Skeletal muscle satellite cell (primary cell): ENCODE results near the gene KIF18B. TPM values are rescaled to one million over a fixed set of nuclear protein-coding genes. Genes with fewer than 3 reads are reported as not detected.

Experiments
- H3K27me3 ChIP-seq: 2 replicates; pipeline ENCODE4 v1.7.0; 2013; ENCODE audit warnings: low read length; ENCODE audit not compliant: control insufficient read depth, insufficient read depth
- H3K36me3 ChIP-seq: 2 replicates; pipeline ENCODE4 v1.7.0; 2013; ENCODE audit warnings: mild to moderate bottlenecking, control low read depth, low read length; ENCODE audit not compliant: insufficient read depth
- H3K4me1 ChIP-seq: 2 replicates; pipeline ENCODE4 v1.7.0; 2013; ENCODE audit warnings: low read length; ENCODE audit not compliant: control insufficient read depth, insufficient read depth
- H3K4me2 ChIP-seq: 2 replicates; pipeline ENCODE4 v1.7.0; 2013; ENCODE audit warnings: mild to moderate bottlenecking, low read length
- H3K4me3 ChIP-seq: 2 replicates; pipeline ENCODE4 v1.7.0; 2013; ENCODE audit warnings: low read length
- H3K9ac ChIP-seq: 2 replicates; pipeline ENCODE4 v1.7.0; 2013; ENCODE audit warnings: mild to moderate bottlenecking, low read depth, low read length, moderate library complexity
- H3K9me3 ChIP-seq: replicated peaks from 2 replicates; pipeline ENCODE4 v1.7.0; 2013; ENCODE audit warnings: mild to moderate bottlenecking, control low read depth, low read length
- total RNA-seq: library from RNA; depleted of rRNA; stranded (reverse); fragments of >200 nt; gene quantifications from 2 replicates; pipeline ENCODE4 v1.2.3, GENCODE V29; 2012; rRNA removed

The KIF18B gene
- total RNA-seq, result 4.4 and 4.6 TPM in 2 replicates

DNA sequence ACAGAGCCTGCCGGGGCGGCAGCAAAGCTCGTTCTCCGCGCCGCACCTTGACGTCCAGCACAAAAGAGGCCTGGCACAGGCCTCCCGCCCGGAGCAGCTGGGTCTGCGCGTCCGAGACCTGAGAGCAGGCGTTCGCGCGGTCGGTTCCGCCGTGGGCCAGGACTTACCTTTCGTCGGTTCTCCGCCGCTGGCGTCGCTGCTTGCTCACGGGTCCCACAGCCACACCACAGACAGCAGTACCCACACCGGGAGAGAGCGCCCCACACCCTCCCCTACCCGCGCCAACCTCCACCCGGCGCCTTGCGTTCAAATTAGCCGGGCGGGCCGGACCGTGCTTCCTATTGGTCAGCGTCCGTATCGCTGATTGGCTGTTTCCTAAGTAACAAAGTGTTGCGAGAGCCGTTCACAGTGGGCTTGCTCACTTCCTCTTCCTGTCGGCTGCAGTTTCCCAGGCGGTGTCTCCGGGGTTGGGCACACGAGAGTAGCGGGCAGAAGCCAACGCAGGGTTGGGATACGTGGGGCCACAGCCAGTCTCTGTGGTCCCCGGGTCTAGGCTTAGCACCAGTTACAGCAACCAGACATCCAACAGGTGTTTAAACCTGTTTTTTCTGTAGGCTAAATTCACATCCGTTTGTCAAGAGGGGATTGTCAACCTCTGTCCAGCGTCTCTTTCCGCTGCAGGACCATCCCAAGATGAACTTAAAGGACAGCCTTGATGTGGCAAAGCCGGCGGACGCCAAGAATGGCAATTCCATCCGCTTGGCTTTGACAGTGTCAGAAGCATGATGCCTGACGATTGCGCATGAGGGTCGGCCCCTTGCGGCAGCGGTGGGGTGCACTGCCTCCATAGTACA lies at the start of gene KIF18B:
Gene KIF18B, minus strand, starts transcription at position 313 of the 854 bp plus-strand sequence. CDS start 11,429 bp downstream, outside the sequence.
- Histone ChIP-seq H3K9ac (peak within 1 kb of the TSS; percentile 76), H3K36me3 (no peaks in the 10 kb centered on the region), H3K27me3 (no peaks in the 10 kb centered on the region), H3K9me3 (no peaks in the 10 kb centered on the region), H3K4me2 (peak within 1 kb of the TSS; percentile 91), H3K4me3 (peak within 1 kb of the TSS; percentile 83), H3K4me1 (peaks cover 6% of the 10 kb centered on the region)

- H3K4me2 ChIP-seq, result no peak overlapping the region
- H3K4me1 ChIP-seq, result no peaks in the 10 kb centered on the region
- H3K9me3 ChIP-seq, result no peaks in the 10 kb centered on the region
- no peaks in the 10 kb centered on the region for H3K36me3 ChIP-seq
- no peak overlapping the region for H3K9ac ChIP-seq
- H3K4me3 ChIP-seq, result no peak overlapping the region
- H3K27me3 ChIP-seq, result peaks cover 19% of the 10 kb centered on the region
Observed at GRCh38 chr17:44996304-44996703, 48.7 kb upstream of the KIF18B start.

DNA sequence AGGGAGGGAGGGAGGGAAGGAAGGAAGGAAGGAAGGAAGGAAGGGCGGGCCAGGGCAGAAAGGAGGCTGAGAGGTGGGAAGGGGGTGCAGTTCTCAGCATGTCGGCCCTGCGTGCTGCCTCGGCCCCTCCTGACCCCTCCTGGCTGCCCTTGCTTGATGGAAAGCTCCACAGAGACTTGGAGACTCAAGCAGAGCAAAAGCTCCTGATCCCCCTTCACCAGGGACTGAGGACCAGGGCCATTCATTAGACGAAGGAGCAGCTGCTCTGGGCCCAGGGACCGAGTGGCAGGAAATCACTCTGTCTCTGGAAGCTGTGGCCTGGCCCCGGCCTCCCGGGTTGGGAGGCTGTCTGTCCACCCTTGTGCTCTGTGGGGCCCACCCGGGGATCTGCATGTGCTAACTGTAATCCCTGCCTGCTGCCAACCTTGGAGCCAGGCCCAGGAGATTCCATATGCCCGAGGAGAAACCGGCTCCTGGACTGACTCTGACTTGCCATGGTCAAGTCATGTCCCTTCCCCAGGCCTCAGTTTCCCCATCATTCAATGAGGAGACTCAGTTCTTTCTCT lies 47.9 kb upstream of the KIF18B start:
- Histone ChIP-seq H3K4me2 (no peak overlapping the region), H3K27me3 (peaks cover 19% of the 10 kb centered on the region), H3K36me3 (no peaks in the 10 kb centered on the region), H3K4me1 (no peaks in the 10 kb centered on the region), H3K4me3 (no peak overlapping the region), H3K9ac (no peak overlapping the region), H3K9me3 (no peaks in the 10 kb centered on the region)

DNA sequence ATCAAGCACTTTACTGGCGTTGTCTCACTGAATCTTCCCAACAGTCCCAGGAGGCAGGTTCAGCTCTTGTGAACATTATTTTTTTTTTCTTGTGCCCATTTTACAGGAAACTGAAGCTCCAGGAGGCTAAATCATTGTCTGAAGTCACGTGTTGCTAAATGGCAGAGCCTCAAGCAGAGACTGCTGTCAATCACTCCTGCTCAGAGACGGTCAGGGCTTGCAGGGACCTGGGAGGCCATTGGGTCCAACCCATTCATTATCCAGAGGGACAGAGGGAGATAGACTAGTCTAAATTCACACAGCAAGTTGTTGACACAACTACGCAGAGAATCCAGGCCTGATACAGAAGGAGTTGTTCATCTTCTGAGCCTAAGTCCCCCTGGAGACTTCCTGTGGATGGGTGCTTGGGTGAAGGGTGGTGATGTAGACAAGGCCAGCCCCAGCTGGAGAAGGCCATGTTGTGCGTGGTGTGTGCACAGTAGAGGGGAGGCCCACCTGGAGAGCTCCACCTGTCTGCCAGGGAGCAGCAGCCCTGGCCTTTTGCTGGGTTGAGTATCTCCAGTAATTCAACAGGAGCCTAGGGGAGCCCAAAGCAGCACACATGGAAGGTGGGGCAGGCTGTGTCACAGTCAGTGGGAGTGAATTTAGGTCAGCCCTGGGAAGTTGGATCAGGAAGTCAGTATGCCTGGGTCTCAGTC lies 44.8 kb upstream of the KIF18B start:
- Histone ChIP-seq H3K27me3 (peaks cover 25% of the 10 kb centered on the region), H3K36me3 (no peaks in the 10 kb centered on the region), H3K9ac (no peak overlapping the region), H3K4me1 (no peaks in the 10 kb centered on the region), H3K4me3 (no peak overlapping the region), H3K9me3 (no peaks in the 10 kb centered on the region), H3K4me2 (no peak overlapping the region)

- Histone ChIP-seq H3K4me3 (no peak overlapping the region), H3K4me2 (no peak overlapping the region), H3K4me1 (no peaks in the 10 kb centered on the region), H3K9ac (no peak overlapping the region), H3K27me3 (peaks cover 24% of the 10 kb centered on the region), H3K36me3 (no peaks in the 10 kb centered on the region), H3K9me3 (no peaks in the 10 kb centered on the region)
Observed at GRCh38 chr17:44990994-44991393, 43.4 kb upstream of the KIF18B start.

DNA sequence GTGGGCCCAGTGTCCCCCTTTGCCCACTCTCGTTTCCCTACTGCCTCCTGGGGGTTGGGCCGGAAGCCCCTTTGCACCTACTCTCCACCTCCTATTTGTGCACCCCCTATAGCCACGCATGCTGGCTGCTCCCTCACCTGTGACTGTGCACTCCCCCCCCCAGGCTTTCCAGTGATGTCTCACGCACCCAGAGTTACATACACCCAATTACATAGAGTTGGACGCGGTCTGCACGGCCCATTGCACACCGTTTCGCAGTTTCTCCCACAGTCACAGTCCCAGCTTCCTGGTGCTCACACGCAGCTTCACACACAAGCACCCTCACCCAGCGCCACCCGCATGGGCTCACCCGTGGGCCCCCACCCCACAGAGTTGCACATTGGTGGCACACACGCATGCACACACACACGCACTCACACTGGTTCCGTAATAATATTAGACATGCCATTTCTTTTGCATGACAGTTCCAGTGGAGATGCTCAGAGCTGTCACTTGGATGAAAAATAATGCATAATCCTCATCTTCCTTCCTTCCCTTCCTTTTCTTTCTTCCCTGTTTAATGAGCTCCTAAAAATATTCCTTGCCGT lies 42.1 kb upstream of the KIF18B start:
- H3K4me3 ChIP-seq, result no peak overlapping the region
- no peak overlapping the region for H3K4me2 ChIP-seq
- H3K36me3 ChIP-seq, result no peaks in the 10 kb centered on the region
- peaks cover 28% of the 10 kb centered on the region for H3K27me3 ChIP-seq
- H3K9ac ChIP-seq, result no peak overlapping the region
- H3K4me1 ChIP-seq, result no peaks in the 10 kb centered on the region
- H3K9me3 ChIP-seq, result no peaks in the 10 kb centered on the region

DNA sequence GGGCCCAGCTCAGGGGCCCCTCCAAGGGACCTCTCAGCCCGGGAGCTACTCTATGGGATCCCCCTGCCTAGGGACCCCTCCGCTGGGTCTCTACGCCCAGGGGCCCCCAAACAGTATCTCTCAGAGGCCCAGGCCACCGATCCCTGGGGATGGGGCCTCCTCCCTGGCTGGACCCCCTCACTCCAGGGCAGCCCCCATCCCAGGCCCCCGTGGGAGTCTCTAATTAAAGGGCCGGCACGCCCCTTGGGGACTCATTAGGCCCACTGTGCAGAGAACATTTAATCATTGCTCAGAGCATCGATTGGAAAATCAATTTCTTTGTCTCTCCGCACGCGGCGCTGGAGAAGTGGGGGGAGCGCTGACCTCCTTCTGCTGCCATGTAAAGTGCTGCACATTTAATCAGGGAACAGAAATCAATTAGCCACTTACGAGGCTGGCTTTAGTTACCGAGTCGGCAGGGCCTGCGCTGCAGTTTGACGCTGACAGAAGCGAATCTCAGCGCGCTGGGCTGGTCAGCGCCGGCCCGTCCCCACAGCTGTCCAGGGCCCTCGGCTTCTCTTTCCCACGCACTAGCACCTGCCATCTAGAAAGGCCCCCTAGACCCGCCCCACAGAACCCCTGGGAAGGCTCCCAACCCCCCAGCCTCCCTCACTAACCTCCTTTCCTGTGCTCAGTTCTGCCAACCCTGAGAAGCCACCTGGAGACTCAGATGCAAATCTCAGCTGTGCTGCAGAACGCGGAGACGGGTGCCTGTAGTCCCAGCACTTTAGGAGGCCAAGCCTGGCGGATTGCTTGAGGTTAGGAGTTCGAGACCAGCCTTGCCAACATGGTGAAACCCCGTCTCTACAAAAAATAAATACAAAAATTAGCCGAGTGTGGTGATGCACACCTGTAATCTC lies 40.7 kb upstream of the KIF18B start:
- Histone ChIP-seq H3K9ac (no peak overlapping the region), H3K4me1 (no peaks in the 10 kb centered on the region), H3K4me2 (no peak overlapping the region), H3K36me3 (no peaks in the 10 kb centered on the region), H3K4me3 (no peak overlapping the region), H3K27me3 (peaks cover 25% of the 10 kb centered on the region), H3K9me3 (no peaks in the 10 kb centered on the region)

DNA sequence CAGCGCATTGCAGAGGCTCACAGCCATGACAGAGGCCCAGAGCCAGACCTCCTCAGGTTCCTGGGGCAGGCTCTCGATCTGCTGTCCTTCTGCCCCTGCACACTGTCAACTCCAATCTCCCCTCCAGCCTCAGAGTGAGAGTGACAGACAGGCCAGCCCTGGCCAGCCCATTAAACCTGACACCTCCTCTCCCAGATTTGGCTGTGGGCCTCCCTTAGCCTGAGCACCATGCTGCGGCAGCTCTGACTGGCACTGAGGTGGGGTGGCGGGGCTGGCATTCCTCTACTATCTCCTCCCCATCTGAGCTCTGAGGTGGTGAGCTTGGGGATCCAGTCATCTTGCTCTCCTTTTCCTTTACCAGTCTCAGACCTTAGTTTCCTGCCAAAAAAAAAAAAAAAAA lies 36.0 kb upstream of the KIF18B start:
- Histone ChIP-seq H3K9me3 (no peaks in the 10 kb centered on the region), H3K4me2 (no peak overlapping the region), H3K36me3 (no peaks in the 10 kb centered on the region), H3K9ac (no peak overlapping the region), H3K4me3 (no peak overlapping the region), H3K4me1 (peaks cover 17% of the 10 kb centered on the region), H3K27me3 (peaks cover 22% of the 10 kb centered on the region)

DNA sequence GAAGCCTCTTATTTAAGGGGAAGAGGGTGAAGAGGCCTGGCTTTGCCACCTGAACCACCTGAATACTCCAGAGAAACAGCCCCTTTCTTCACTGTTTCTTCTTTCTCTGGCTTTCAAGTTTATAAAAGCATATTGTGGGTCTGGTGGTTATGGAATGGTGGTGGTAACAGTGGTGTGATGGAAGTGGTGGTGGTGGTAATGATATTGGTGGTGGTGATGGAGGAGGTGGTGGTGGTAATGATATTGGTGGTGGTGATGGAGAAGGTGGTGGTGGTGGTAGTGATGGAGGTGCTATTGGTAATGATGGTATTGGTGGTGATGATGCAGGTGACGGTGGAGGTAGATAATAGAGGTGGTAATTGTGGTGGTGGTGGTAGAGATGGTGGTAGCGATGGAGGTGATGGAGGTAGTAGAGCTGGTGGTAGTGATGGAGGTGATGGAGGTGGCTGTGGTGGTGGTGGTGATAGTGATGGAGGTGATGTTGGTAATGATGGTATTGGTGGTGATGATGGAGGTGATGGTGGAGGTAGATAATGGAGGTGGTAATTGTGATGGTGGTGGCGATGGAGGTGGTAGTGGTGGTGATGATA lies 34.6 kb upstream of the KIF18B start:
- H3K4me1 ChIP-seq, result peaks cover 17% of the 10 kb centered on the region
- H3K4me2 ChIP-seq, result no peak overlapping the region
- H3K36me3 ChIP-seq, result no peaks in the 10 kb centered on the region
- H3K27me3 ChIP-seq, result peaks cover 32% of the 10 kb centered on the region
- no peak overlapping the region for H3K4me3 ChIP-seq
- H3K9me3 ChIP-seq, result no peaks in the 10 kb centered on the region
- no peak overlapping the region for H3K9ac ChIP-seq

- Histone ChIP-seq H3K4me2 (peak overlapping the region; percentile 76), H3K4me1 (peaks cover 17% of the 10 kb centered on the region), H3K9ac (no peak overlapping the region), H3K9me3 (no peaks in the 10 kb centered on the region), H3K36me3 (no peaks in the 10 kb centered on the region), H3K27me3 (peaks cover 29% of the 10 kb centered on the region), H3K4me3 (peak overlapping the region; percentile 15)
Observed at GRCh38 chr17:44981221-44981968, 33.8 kb upstream of the KIF18B start.
